ENCODE results near the gene ZNF319. TPM values are rescaled to one million over a fixed set of nuclear protein-coding genes. Genes with fewer than 3 reads are reported as not detected.
A peak's percentile ranks its signal among the peaks of the same experiment; 100 is the strongest.

ZNF319 gene
- total RNA-seq, result 13.5 to 16.5 TPM (median 15.0 TPM) in 3 replicates

DNA sequence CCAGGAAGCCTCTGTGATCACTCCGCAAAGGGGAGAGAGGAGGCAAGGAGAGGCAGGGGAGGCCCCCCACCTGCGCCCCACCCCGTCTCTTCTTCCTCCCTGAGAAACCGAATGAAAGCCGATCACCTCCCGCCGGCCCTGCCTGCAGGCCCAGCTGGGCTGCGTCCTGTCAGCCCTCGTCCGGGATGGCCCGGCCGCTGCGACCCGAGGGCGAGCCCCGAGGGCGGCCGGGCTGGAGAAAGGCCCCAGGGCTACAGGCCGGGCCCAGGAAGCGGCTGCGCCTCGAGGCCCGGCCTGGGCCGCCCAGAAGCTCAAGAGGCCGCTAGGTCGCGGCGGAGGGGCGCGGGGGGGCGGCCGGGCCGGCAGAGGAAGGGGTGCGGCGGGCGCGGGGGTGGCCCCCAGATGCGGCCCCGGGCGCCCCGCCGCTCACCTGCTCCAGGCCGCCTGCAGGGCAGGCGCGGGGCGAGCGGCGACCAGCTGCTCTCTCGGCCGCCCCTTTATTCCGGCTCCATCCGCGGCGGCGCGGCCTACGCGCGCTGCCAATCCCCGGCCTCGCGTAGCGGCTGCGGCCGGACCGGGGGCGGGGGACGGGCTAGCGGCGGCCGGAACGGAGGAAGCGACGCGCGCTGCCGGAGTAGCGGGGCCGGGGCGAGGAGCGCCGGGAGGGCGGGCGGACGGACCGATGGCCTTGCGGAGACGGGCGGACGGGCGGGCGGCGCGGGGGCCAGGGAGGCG is at the start of gene ZNF319:
Gene ZNF319, minus strand, starts transcription at position 702 of the 735 bp plus-strand sequence. CDS start 2,407 bp downstream, outside the sequence.
- peak within 1 kb of the TSS; percentile 89 for H3K4me3 Mint-ChIP-seq
- H3K36me3 Mint-ChIP-seq, result peaks cover 11% of the 10 kb centered on the region
- TF ChIP-seq, protein P1, sequence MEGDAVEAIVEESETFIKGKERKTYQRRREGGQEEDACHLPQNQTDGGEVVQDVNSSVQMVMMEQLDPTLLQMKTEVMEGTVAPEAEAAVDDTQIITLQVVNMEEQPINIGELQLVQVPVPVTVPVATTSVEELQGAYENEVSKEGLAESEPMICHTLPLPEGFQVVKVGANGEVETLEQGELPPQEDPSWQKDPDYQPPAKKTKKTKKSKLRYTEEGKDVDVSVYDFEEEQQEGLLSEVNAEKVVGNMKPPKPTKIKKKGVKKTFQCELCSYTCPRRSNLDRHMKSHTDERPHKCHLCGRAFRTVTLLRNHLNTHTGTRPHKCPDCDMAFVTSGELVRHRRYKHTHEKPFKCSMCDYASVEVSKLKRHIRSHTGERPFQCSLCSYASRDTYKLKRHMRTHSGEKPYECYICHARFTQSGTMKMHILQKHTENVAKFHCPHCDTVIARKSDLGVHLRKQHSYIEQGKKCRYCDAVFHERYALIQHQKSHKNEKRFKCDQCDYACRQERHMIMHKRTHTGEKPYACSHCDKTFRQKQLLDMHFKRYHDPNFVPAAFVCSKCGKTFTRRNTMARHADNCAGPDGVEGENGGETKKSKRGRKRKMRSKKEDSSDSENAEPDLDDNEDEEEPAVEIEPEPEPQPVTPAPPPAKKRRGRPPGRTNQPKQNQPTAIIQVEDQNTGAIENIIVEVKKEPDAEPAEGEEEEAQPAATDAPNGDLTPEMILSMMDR (IDR thresholded peaks at IDR 0.05; ENCODE audit: unreplicated experiment), result no peak
- no peaks in the 10 kb centered on the region for H3K9me3 Mint-ChIP-seq
- H3K27me3 Mint-ChIP-seq (ENCODE audit: low read depth), result no peaks in the 10 kb centered on the region
- no peak for DNase-seq (ENCODE audit: low spot score in 2 of 2, unreplicated experiment in 2 of 2)
- H3K27ac Mint-ChIP-seq, result peak within 1 kb of the TSS; percentile 83
- H3K4me1 Mint-ChIP-seq, result peaks cover 21% of the 10 kb centered on the region

- peaks cover 15% of the 10 kb centered on the region for H3K4me1 Mint-ChIP-seq
- DNase-seq (ENCODE audit: low spot score in 2 of 2, unreplicated experiment in 2 of 2), result no peak
- no peak overlapping the region for H3K27ac Mint-ChIP-seq
- H3K36me3 Mint-ChIP-seq, result no peaks in the 10 kb centered on the region
- no peak overlapping the region for H3K4me3 Mint-ChIP-seq
- H3K9me3 Mint-ChIP-seq, result no peaks in the 10 kb centered on the region
- no peaks in the 10 kb centered on the region for H3K27me3 Mint-ChIP-seq (ENCODE audit: low read depth)
- TF ChIP-seq, protein P1 (IDR thresholded peaks at IDR 0.05; ENCODE audit: unreplicated experiment), result no peak
Measured at GRCh38 chr16:58049232-58050185, 49.0 kb upstream of the ZNF319 start.

DNA sequence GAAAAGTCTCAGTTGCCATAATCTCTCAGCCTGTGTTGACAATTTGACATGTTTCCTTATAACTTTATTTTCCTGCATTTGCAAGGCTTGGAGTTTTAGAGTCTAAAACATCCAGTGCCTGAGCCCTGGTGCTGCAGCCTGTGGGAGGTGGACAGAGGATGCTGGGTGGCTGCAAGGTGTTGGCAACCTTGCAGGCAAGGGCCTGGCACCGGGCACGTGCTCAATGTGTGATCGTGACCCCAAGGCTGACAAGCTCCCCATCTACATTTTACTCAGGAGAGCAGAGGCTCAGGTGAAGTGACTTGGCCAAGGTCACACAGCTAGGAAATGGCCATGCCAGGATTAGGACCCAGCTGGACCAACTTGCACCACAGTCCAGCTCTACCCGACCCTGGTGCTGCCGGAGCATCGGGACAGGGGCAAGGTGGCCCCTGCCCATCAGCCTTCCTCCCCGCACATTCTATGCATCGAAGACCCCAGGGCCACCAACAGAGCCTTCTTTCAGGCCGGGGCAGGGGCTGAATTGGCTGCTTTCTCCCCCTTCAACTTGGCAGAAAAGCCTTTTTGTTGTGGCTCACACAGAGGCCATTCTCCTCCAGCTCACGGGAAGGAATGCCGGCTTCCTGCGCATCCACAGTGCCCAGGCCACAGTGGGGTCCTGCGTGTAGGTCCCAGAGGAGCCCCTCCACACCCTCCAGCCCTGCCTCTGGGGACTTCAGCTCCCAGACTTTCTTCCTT is 48.2 kb upstream of the ZNF319 start:
- H3K36me3 Mint-ChIP-seq, result no peaks in the 10 kb centered on the region
- H3K4me3 Mint-ChIP-seq, result no peak overlapping the region
- no peak for DNase-seq (ENCODE audit: low spot score in 2 of 2, unreplicated experiment in 2 of 2)
- H3K9me3 Mint-ChIP-seq, result no peaks in the 10 kb centered on the region
- peak overlapping the region; percentile 71 for H3K27ac Mint-ChIP-seq
- TF ChIP-seq, protein P1 (IDR thresholded peaks at IDR 0.05; ENCODE audit: unreplicated experiment), result no peak
- H3K27me3 Mint-ChIP-seq (ENCODE audit: low read depth), result no peaks in the 10 kb centered on the region
- peaks cover 15% of the 10 kb centered on the region for H3K4me1 Mint-ChIP-seq

DNA sequence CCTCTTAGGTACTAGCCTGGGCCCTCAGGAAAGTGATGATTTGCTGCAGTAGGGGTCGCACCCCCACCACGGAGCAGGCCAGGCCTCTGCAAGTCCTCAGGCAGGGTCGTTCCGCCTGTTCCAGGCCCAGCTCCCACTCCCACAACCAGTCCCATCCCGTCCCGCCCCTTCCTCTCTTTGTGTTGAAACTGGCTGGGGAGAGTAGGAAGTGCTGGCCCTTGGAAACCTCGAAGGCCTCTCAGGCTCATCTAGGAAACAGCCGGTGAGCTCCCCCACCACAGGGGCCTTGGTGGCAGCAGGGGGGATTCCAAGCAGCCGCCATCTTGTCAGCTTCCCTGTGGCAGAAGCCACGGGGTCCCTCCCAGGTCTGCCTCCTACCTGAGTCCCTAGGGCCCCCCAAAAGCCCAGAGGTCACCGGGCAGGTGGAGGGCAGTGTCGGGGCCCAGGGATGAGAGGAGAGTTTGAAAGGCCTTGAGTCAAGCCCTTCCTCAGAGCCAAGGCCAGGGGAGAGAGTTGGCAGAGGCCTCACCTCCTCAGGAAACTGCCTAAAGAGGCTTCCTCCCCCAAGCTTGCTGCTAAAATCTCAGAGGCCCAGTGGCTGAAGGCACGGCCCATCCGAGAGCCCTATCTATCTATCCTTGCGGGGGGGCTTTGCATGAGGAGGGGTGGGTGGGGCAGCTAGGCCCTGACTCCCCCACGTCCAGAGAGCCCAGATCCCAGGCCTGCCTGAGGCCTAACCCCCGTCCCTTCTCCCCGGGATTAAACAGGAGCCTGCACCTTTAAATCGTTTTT is 47.3 kb upstream of the ZNF319 start:
- no peak for DNase-seq (ENCODE audit: low spot score in 2 of 2, unreplicated experiment in 2 of 2)
- H3K9me3 Mint-ChIP-seq, result no peaks in the 10 kb centered on the region

More for the DNA sequence above, 47.3 kb upstream of the ZNF319 start:
- Mint-ChIP-seq H3K4me3 (no peak overlapping the region), H3K27ac (peak overlapping the region; percentile 71), H3K36me3 (no peaks in the 10 kb centered on the region), H3K27me3 (ENCODE audit: low read depth) (no peaks in the 10 kb centered on the region), H3K4me1 (peaks cover 15% of the 10 kb centered on the region)
- TF ChIP-seq, protein P1 (IDR thresholded peaks at IDR 0.05; ENCODE audit: unreplicated experiment), result no peak
